Hepatocyte (in vitro differentiated cells): ENCODE measurements around the gene SEL1L2.

Experiments
- EZH2 ChIP-seq: fragments of 200-600 bp; sonication (generic); IDR thresholded peaks from 2 replicates; pipeline ENCODE4 v1.6.1; 2016; ENCODE audit warnings: antibody characterized with exemption, mild to moderate bottlenecking, borderline replicate concordance
- EZH2phosphoT487 ChIP-seq: fragments of 200-600 bp; sonication (generic); IDR thresholded peaks from one replicate; pipeline ENCODE4 v1.6.1; 2018; ENCODE audit warnings: antibody characterized with exemption, mild to moderate bottlenecking, low read depth, moderate library complexity; ENCODE audit not compliant: unreplicated experiment, severe bottlenecking
- TF ChIP-seq, protein P1 (sequence below): fragments of 200-600 bp; sonication (generic); IDR thresholded peaks from 2 replicates; pipeline ENCODE4 v1.5.1; 2016; ENCODE audit warnings: antibody characterized with exemption, mild to moderate bottlenecking; ENCODE audit not compliant: poor library complexity

GRCh38 chr20:13922241-13922640, 68.2 kb downstream of the SEL1L2 start:
- TF ChIP-seq, protein P1, sequence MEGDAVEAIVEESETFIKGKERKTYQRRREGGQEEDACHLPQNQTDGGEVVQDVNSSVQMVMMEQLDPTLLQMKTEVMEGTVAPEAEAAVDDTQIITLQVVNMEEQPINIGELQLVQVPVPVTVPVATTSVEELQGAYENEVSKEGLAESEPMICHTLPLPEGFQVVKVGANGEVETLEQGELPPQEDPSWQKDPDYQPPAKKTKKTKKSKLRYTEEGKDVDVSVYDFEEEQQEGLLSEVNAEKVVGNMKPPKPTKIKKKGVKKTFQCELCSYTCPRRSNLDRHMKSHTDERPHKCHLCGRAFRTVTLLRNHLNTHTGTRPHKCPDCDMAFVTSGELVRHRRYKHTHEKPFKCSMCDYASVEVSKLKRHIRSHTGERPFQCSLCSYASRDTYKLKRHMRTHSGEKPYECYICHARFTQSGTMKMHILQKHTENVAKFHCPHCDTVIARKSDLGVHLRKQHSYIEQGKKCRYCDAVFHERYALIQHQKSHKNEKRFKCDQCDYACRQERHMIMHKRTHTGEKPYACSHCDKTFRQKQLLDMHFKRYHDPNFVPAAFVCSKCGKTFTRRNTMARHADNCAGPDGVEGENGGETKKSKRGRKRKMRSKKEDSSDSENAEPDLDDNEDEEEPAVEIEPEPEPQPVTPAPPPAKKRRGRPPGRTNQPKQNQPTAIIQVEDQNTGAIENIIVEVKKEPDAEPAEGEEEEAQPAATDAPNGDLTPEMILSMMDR, result no peak
- TF ChIP-seq EZH2 (no peak), EZH2phosphoT487 (no peak)
